Kasumi-1 (cell line): Measurements from ENCODE around the gene COPS6.

ENCODE experiments used
- DNase-seq, 2 experiments: peaks; one replicate each; lab custom pipeline; 2025; lab: John Stamatoyannopoulos, UW

Gene COPS6

DNA sequence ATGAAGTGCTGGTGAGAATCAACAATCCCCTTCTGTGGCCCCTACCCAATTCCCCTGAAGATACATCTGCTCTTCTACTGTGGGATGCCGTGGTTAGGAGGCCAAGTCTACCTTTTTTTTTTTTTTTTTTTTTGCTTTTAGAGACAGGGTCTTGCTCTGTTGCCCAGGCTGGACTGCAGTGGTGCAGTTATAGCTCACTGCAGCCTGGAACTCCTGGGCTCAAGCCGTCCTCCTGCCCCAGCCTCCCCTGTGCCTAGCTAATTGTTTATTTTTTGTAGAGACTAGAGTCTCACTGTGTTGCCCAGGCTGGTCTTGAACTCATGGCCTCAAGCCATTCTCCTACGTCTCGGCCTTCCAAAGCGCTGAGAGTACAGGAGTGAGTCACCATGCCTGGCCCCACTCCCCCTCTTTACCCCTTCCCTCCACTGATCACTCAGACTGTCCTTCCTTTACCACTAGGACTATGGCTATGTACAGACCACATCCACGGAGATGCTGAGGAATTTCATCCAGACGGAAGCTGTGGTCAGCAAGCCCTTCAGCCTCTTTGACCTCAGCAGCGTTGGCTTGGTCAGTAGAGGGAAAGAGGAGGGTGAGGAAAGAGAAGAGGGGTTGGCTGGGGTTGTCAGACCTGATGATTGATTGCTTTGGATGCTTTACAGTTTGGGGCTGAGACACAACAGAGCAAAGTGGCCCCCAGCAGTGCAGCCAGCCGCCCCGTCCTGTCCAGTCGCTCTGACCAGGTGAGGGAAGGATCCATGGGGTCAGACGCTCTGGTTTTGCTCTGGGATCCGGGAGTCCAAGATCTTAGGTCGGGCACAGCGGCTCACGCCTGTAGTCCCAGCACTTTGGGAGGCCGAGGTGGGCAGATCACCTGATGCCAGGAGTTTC, 14.4 kb downstream of the COPS6 start:
- no peak for DNase-seq

DNA sequence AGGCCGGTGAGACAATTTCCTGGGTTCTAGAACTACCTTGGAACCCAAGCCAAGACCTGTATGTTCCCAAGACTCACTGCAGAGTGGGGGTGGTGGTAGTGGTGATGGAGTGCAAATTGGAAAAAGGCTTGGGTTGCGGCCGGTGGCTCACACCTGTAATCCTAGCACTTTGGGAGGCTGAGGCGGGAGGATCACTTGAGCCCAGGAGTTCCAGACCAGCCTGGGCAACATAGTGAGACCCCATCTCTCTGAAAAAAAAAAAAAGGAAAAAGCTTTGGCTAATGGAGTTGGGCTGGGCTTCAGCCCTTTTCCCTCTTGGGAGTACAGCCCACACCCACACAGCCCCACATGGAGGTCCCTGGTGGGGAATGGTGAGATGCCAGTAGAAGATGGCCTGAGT, 16.8 kb downstream of the COPS6 start:
- DNase-seq: no peak

DNA sequence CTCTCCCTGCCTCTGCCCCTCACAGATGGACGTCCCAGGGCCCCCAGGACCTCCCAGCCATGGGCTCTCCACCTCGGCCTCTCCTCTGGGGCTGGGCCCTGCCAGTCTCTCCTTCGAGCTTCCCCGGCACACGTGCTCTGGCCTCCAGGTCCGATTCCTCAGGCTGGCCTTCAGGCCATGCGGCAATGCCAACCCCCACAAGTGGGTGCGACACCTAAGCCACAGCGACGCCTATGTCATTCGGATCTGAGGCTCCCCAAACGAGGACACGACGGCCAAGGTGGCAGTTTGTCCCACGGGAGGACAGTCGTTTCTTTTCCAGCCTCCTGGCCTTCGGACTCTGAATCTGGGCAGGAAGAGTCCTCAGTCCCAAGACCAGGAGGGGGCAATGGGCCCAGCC, 17.9 kb downstream of the COPS6 start:
- DNase-seq: no peak

- no peak for DNase-seq
These were observed 18.5 kb downstream of the COPS6 start for GRCh38 chr7:100107125-100107737.

GRCh38 chr7:100107890-100108289, 19.1 kb downstream of the COPS6 start:
- DNase-seq: no peak

DNA sequence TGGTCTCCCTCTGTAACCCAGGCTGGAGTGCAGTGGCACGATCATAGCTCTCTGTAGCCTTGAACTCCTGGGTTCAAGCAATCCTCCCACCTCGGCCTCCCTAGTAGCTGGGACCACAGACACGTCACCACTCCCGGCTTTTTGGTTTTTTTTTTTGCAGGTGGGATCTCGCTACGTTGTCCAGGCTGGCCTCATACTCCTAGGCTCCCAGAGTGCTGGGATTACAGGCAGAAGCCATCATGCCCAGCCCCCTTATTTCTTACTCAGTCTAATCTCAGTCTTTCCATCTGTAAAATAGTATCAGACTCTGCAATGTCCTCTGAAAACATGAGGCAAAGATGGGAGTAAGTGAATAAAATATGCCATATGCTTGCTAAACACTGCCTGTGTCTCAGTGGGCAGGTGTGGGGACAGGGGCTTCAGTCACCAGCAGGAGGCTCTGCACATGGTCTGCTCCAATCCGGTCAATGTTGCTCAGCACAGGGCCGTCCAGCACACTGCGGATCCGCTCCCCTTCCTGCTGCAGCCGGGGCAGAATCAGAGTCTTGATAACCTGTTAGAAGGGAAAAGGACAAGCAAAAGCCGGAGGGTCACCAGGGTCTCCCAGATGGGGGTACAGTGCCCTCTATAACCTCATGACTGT, 20.9 kb downstream of the COPS6 start:
- no peak for DNase-seq

GRCh38 chr7:100111156-100111555, 22.4 kb downstream of the COPS6 start:
- no peak for DNase-seq

GRCh38 chr7:100111914-100112313, 23.1 kb downstream of the COPS6 start:
- no peak for DNase-seq

GRCh38 chr7:100115026-100115425, 26.3 kb downstream of the COPS6 start:
- DNase-seq: no peak

DNA sequence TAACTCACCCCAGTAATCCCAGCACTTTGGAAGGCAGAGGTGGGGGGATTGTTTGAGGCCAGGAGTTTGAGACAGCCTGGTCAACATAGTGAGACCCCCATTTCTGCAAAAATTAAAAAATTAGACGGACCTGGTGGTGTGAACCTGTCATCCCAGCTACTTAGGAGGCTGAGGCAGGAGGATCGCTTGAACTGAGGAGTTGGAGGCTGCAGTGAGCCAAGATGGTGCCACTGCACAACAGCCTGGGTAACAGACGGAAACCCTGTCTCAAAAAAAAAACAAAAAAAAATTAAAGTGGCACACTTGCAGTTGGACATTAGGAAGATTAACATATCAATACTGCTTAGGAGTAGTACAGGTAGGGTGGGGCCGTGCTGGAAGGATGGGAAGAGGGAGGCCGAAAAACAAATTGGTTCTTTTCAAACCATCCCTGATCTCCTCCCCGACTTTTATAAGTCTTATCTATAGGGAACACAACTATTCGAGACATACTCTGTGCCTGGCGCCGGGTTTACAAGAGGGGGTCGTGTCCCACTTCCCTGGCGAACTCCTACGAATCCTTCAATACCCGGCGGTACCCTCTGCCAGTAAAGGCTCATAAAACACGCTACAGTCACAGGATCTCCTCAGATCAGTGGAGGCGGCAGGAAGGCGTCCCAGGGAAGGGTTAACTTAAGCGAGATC, 29.8 kb downstream of the COPS6 start:
- peak in 1 of 2 experiments; percentile 47 for DNase-seq

DNA sequence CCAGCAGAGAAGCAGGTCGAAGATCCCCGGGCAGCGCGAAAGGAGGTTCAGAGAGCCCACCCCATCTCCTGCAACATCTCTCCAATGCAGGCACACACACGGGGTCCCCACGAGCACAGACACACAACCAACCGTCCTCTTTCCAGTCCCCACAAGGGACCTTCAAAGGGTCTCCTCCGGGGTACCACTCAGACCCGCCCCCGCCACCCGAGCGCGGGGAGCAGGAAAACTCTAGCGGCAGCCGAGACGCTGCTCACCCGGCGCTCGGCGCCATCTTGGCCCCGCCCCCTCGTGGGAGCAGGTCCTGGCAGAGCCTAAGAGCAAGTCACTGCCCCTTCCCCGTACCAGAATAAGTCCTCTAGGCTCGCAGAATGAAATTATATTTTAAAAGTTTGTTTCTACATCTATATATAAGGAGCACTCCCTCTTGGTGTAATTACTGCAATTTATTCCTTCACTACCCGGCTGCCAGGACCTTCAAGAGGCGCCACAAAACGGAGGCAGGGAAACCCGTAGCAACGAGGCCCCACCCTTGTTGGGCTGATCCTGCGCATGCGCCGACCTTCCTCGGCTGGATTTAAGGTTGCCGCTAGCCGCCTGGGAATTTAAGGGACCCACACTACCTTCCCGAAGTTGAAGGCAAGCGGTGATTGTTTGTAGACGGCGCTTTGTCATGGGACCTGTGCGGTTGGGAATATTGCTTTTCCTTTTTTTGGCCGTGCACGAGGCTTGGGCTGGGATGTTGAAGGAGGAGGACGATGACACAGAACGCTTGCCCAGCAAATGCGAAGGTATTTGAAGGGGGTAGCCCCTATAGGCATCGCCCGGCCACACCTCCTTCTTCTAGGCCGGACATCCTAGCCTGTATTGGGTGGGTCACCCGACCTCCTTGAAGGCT, 30.6 kb downstream of the COPS6 start, which contains the start of the genes CNPY4 and TAF6:
TSS of gene CNPY4 (plus strand) at position 563 of the 898 bp plus-strand sequence. CDS start at position 674, 111 bp downstream.
TSS of gene TAF6 (minus strand) at position 287 of the 898 bp plus-strand sequence. CDS start 5,149 bp downstream, outside the sequence.
- DNase-seq: peak; percentile 91 to 92

DNA sequence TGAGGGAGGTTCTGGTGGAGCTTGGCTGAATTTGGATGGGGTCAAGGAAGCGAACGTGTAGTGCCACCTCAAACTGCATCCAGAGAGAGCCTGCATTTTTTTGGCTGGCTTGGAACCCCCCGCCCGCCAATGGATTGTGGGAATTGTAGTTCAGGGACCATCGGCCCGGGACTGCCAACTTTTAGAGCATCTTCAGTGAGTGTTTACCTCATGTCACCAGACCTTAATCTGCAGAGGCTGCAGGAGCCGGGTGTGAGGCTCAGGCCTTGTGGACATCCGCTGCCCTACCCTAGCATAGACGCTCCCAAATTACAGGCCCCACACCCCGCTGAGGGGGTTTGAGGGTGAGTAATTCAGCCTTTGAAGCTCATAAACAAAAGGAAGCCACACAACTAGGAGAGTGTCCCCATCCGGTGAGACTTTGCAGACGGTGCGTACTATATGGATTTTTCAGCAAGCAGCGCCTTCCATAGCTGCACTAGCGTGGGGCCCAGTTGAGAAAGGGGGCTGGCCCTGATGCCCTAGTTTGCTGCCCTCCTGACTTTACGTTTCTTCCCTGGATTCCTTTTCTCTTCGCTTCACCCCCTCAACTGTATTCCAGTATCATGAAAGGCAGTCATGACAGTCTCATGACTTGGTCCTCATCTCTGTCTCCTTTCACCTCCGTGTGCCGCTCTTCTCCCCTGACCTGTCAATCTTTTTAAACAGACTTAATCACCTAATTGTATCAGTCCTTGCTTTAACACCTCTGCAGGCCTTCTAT, 31.4 kb downstream of the COPS6 start:
- peak; percentile 67 to 74 for DNase-seq

DNA sequence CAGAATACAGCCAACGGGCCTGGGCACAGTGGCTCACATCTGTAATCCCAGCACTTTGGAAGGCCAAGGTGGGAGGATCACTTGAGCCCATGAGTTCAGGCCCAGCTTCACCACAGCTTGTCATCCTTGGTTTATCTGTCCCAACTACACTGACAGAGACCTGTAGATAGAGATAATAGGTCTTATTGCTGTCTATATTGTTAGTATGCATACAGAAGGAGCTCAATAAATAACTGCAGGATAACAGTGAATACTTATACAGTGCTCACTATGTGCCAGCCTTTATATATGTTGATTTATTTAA, 31.9 kb downstream of the COPS6 start:
- no peak for DNase-seq

DNA sequence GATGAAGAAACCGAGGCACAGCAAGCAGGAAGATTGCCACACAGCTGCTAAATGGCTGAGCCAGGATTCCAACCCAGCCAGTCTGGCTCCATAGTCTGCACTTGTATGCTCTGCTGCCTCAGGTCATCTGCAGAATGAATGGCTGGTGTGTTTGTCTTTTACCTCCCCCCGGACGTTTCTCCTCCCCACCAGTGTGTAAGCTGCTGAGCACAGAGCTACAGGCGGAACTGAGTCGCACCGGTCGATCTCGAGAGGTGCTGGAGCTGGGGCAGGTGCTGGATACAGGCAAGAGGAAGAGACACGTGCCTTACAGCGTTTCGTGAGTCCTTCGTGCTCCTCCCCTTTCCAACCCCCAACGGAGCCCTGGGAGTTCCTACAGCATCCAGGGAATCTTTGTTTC, 33.3 kb downstream of the COPS6 start:
- no peak for DNase-seq

GRCh38 chr7:100122568-100122967, 33.8 kb downstream of the COPS6 start:
- DNase-seq: no peak

DNA sequence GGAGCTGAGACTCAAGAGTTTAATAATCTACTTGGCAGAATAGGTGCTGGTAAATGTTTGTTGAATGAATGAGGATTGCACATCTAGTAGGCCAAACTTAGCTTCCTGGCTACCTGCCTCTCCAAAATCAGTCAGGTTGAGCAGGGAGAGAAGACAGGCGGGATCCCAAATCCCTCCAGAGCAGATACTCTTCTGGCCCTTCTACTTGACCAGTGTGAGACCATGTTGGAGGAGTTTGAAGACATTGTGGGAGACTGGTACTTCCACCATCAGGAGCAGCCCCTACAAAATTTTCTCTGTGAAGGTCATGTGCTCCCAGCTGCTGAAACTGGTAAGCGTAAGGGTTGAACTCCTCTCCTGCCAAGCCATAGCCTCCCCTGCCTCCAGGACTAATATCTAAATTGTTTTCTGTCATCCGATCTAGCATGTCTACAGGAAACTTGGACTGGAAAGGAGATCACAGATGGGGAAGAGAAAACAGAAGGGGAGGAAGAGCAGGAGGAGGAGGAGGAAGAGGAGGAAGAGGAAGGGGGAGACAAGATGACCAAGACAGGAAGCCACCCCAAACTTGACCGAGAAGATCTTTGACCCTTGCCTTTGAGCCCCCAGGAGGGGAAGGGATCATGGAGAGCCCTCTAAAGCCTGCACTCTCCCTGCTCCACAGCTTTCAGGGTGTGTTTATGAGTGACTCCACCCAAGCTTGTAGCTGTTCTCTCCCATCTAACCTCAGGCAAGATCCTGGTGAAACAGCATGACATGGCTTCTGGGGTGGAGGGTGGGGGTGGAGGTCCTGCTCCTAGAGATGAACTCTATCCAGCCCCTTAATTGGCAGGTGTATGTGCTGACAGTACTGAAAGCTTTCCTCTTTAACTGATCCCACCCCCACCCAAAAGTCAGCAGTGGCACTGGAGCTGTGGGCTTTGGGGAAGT, 35.8 kb downstream of the COPS6 start:
- DNase-seq: no peak

DNA sequence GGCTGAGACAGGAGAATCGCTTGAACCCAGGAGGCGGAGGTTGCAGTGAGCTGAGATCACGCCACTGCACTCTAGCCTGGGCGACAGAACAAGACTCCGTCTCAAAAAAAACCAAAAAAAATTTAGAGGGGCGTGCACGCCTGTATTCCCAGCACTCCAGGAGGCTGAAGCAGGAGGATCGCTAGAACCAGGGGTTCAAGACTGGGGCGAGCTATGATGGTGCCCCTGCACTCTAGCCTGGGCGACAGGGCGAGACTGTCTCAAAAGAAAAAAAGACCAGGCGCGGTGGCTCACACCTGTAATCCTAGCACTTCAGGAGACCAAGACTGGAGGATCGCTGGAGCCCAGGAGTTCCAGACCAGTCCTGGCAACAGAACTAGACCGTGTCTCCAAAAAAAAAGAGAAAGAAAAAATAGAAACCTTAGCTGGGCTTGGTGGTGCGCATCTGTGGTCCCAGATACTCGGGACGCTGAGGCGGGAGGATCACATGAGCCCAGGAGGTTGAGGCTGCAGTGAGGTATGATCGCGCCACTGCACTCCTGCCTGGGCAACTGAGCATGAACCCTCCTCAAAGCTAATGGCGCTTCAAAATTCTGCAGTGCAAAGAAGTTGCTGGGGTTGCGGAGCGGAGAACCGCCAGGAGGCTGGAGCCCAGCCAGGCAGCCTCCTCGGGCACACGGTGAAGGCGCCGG, 37.6 kb downstream of the COPS6 start:
- no peak for DNase-seq

GRCh38 chr7:100126931-100127865, 38.4 kb downstream of the COPS6 start, which contains the start of gene MBLAC1:
TSS of gene MBLAC1 (plus strand) at chr7:100126967. CDS start at chr7:100127396, 429 bp downstream.
- DNase-seq: peak; percentile 90 to 94
